Sigmoid colon (tissue), 3 donors: ENCODE data around the gene TAS2R50.

Experiments
- POLR2A ChIP-seq, 2 donors: fragments of 450-650 bp; IDR thresholded peaks; one replicate each; pipeline ENCODE4 v1.6.1; 2016; ENCODE audit warnings: antibody characterized with exemption in 2 of 2, mild to moderate bottlenecking in 2 of 2, moderate library complexity in 2 of 2
- TF ChIP-seq, protein P1 (sequence below), 4 experiments: fragments of 450-650 bp in 3 of 4; fragments of 200-600 bp in 1 of 4; IDR thresholded peaks; one replicate each; pipeline ENCODE4 v1.5.1; 2016 to 2019; ENCODE audit warnings: antibody characterized with exemption in 4 of 4, mild to moderate bottlenecking in 3 of 4, moderate library complexity in 2 of 4

DNA sequence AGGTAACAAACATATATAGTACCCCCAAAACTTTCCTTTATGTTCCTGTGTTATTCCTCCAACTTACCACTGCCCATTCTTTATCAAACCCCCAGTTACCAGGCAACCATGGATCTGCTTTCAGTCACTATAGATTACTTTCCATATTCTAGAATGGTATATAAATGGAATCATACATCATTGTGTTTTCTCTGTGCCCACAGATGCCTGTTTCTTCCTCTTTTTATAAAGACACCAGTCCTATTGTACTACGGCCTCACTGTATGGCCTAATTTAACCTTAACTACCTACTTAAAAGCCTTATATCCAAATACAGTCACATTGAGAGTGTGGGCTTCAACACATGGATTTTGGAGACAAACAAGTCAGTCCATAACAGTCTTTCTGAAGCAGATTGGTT, 50.2 kb downstream of the TAS2R50 start:
- no peak for TF ChIP-seq POLR2A (IDR thresholded peaks at IDR 0.05)
- TF ChIP-seq, protein P1, sequence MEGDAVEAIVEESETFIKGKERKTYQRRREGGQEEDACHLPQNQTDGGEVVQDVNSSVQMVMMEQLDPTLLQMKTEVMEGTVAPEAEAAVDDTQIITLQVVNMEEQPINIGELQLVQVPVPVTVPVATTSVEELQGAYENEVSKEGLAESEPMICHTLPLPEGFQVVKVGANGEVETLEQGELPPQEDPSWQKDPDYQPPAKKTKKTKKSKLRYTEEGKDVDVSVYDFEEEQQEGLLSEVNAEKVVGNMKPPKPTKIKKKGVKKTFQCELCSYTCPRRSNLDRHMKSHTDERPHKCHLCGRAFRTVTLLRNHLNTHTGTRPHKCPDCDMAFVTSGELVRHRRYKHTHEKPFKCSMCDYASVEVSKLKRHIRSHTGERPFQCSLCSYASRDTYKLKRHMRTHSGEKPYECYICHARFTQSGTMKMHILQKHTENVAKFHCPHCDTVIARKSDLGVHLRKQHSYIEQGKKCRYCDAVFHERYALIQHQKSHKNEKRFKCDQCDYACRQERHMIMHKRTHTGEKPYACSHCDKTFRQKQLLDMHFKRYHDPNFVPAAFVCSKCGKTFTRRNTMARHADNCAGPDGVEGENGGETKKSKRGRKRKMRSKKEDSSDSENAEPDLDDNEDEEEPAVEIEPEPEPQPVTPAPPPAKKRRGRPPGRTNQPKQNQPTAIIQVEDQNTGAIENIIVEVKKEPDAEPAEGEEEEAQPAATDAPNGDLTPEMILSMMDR (IDR thresholded peaks at IDR 0.05) = no peak
